ENCODE results near the gene REL.

The REL gene

GRCh38 chr2:60958800-60959199 is 77.4 kb downstream of the REL start:
- no peak for DNase-seq (ENCODE audit: extremely low read depth, low read depth)
- TF ChIP-seq CTCF (IDR thresholded peaks at IDR 0.05; ENCODE audit: low read depth, low read length), result no peak

- no peak for TF ChIP-seq CTCF (IDR thresholded peaks at IDR 0.05; ENCODE audit: low read depth, low read length)
- DNase-seq (ENCODE audit: extremely low read depth, low read depth), result no peak
Observed at GRCh38 chr2:60959501-60959900, 78.1 kb downstream of the REL start.

GRCh38 chr2:60960706-60961105 is 79.3 kb downstream of the REL start:
- no peak for TF ChIP-seq CTCF (IDR thresholded peaks at IDR 0.05; ENCODE audit: low read depth, low read length)
- no peak for DNase-seq (ENCODE audit: extremely low read depth, low read depth)

GRCh38 chr2:60961457-60961856 is 80.1 kb downstream of the REL start:
- no peak for TF ChIP-seq CTCF (IDR thresholded peaks at IDR 0.05; ENCODE audit: low read depth, low read length)
- no peak for DNase-seq (ENCODE audit: extremely low read depth, low read depth)

- no peak for TF ChIP-seq CTCF (IDR thresholded peaks at IDR 0.05; ENCODE audit: low read depth, low read length)
- no peak for DNase-seq (ENCODE audit: extremely low read depth, low read depth)
Observed at GRCh38 chr2:60962528-60962927, 81.2 kb downstream of the REL start.

- DNase-seq (ENCODE audit: extremely low read depth, low read depth), result no peak
- no peak for TF ChIP-seq CTCF (IDR thresholded peaks at IDR 0.05; ENCODE audit: low read depth, low read length)
Observed at GRCh38 chr2:60963190-60963589, 81.8 kb downstream of the REL start.

GRCh38 chr2:60964651-60965498 is 83.5 kb downstream of the REL start:
- TF ChIP-seq CTCF (IDR thresholded peaks at IDR 0.05; ENCODE audit: low read depth, low read length), result no peak
- no peak for DNase-seq (ENCODE audit: extremely low read depth, low read depth)
